ENCODE results near the gene OTOA.
"Not testable (repeated sequence)": the region's sequence is repeated elsewhere in the genome, so short reads cannot be mapped to it uniquely, and the experiment has no call there.

OTOA gene

DNA sequence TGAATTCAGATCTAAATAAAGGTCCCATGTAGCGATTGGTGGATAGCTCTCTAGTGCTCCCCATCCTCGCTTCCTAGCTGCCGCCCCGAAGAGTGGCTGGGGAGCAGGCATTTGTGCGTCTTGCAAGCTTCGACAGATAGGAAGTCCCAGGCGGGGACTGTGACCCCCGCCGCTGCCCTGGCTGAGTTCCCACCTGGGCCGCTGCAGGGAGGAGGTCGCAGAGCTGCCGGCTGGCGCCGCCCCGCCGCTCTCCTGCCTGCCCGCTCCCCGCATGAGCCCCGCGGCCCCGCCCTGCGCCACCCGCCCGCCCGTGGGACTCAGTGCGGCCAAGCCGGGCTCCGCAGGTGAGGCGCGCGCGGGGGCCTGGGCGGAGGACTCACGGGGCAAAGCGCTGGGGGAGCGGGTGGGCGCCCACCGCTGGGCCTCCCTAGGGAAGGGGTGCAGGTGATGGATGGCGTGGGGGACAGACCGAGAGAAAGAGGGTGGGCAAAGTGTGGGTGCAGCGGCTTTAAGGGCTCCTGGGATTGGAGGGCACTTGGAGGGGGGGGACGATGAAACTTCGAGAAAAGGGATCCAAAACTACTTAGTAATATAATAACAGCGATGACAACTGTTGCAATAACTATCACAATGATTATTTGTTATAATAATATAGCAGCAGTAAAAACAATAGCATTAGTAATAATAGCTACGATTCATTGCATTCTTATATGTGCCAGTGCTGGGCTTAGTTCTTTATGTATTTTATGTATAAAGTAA is at the start of gene OTOA:
Gene OTOA, plus strand, starts transcription at position 80 of the 759 bp plus-strand sequence. CDS start 14,547 bp downstream, outside the sequence.
- no peak for DNase-seq

DNA sequence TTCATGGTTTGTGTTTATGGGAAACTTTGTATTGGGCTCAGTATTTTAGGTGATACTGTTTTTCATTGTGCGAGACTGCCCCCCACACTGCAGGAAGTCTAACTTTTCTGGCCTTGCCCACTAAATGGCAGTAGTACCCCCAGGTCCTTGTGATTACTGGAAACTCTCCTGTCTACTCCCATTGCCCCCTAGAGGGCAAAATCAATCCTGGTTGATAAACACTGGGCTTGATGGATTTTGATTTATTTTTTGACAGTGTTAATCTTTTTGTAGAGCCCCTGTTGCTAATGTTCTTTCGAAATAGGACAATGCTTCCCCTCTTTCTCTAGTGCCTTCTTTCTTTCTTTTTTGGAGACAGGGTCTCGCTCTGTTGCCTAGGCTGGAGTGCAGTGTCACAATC is 48.9 kb upstream of the OTOA start:
- DNase-seq = no peak

DNA sequence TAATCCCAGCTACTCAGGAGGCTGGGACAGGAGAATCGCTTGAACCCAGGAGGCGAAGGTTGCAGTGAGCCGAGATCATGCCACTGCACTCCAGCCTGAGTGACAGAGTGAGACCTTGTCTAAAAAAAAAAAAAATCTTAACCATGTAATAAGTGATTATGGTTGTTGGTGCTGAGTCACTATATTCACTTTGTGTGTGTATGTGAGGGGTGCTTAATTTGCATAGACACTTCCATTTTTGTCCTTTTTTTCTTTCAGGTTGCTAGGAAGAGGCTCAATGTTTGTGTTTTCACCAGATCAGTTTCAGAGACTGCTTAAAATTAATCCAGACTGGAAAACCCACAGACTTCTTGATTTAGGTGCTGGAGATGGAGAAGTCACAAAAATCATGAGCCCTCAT is 46.2 kb upstream of the OTOA start:
- no peak for DNase-seq

DNA sequence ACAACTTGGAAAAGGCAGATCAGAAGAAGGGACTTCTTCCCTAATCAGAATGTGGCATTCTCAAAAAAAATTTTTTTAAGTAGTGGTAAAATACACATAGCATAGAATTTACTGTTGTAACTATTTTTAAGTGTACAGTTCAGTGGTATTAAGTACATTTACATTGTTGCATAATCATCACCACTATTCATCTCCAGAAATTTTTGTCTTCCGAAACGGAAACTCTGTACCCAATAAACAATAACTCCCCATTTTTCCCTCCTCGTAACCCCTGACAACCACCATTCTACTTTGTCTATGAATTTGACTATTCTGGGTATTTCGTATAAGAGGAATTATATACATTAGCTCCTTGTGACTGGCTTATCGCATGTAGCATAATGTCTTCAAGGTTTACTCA is 45.5 kb upstream of the OTOA start:
- DNase-seq = no peak

DNA sequence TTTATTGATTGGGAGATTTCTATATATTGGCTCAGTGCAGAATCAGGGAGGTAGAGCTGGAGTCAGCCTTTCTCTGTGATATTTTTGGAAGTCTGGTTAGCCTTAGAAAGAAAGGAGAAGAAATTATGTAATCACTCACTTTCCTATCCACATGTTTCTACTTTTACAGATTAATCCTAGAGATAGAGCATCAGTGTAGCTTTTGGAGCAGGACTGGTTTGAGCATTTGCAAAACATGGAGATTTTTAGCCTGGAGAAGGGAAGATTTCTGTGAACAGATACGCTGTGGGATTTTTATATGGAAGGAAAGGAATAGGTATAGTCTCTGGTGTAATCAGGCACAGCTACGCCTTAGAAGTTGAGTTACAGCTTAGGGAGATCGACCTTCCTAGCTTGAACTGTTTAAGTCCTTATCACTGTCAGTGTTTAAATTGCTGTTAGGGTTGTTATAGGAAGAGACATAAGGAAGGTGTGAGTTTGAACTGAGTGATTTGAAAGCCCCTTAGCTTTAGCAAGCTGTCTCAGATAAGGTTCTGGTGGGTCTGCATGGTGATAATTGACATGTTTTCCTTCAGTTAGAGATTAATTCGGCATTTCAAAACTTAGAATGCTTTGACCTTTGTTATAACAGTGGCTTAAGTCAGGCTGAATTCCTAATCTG is 43.9 kb upstream of the OTOA start:
- DNase-seq = no peak

DNA sequence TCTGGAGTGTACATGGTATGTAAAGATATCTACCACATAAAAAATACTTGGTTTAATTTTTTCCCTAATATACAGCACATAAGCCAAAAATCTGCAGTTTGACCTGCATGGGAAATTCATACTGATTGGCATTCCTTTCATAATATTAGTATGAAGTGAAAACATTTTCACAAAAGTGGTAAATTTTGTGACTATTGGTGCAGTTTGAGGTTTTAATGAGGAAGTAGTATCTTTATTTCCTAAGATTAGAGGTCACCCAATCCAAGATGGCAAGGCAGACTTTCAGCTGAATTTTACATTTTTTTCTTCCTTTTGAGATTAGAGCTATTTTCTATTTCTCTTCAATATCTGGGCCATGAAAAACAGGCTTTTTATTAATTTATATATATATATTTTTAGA is 43.2 kb upstream of the OTOA start:
- no peak for DNase-seq

DNA sequence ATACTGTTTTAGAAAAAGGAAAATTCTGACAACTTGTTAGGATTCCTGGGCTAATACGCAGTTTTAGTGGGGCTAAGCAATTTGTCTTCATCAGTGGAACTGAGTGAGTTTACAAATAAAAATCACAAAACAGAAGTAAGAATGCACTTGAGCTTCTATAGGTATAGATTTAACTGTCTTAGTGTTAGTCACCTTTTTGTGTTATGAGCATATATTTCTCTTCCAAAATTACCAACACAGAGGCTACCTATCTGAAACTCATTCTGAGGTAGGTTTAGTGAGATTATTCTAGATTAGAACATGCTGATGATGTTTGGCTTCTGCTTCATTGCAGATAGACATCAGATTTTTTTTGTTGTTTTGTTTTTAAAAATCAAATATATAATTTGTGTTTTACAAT is 41.2 kb upstream of the OTOA start:
- no peak for DNase-seq

DNA sequence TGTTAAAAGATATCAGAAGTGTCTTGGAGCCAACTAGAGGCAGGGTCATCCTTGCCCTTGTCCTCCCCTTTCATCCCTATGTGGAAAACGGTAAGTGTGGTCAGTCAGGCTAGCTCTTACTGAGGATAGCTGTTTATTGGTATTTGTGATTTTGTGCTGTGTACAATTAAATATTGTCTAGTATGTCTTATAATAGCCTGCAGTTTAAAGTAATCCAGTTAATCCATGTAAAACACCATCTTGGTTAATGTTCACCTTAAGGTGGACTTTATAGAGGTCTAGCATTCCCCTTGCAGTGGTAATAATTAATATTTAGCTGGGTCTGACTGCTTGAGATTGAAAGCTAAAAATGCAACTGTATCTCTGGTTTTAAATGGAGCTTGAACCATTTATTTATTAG is 38.7 kb upstream of the OTOA start:
- DNase-seq = no peak

DNA sequence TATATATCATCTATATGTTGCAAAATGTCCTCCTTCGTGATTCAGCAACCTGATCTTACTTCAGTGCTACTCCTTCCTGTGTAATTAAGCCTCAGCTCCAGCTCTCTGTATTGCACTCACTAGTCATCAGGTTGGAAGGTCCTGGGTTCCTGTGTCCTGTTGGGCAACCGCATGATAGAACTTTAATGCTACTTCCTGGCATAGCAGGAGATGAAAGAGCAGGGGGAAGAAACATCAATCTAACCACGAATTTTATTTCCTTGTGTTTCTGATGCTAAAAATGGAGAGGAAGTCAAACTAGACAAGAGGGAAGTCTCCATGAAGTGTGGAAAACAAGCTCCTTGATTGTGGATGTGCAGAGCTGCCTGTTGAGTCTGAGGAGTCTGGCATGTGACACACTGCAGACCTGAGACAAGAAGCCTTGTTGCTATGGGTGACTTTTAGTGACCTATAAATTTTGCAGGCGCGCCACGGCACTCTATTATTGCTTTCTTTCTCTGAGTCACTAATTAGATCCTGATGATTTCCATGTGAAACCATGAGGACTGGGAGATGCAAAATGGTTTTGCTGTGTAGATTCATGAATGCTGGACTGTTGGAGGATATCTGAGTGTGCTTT is 37.0 kb upstream of the OTOA start:
- peak; percentile 62 for DNase-seq

DNA sequence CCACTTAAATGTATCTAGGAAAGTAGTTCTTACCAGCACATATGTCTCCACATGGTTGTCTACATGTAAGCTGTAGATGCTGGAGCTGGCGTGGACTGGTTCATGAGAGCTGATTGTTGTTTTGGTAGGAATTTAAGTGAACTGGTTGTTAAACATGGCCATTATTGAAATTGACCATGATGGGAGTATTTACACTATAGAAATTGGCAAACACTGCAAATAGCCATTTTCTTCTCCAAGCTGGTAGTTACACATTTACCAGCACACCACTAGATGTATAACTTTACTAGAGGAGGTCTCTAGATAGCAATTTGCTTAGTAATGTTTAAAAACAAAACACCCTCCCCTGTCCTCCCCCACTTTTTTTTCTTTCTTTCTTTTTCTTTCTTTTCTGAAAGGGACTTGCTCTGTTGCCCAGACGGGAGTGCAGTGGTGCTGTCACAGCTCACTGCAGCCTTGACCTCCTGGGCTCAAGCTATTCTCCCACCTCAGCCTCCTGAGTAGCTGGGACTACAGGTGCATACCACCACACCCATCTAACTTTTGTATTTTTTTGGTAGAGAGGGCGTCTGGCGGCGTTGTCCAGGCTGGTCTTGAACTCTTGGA is 35.5 kb upstream of the OTOA start:
- DNase-seq = no peak

DNA sequence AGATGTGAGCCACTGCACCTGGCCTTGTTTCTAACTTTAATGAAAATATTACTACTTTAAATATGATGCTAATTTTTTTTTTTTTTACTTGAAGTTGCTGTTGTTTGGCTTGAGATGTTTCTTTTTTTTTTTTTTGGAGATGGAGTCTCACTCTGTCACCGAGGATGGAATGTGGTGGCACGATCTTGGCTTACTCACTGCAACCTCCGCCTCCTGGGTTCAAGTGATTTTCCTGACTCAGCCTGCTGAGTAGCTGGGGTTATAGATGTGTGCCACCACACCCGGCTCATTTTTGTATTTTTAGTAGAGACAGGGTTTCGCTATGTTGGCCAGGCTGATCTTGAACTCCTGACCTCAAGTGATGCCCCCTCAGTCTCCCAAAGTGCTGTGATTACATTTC is 35.0 kb upstream of the OTOA start:
- DNase-seq = no peak

DNA sequence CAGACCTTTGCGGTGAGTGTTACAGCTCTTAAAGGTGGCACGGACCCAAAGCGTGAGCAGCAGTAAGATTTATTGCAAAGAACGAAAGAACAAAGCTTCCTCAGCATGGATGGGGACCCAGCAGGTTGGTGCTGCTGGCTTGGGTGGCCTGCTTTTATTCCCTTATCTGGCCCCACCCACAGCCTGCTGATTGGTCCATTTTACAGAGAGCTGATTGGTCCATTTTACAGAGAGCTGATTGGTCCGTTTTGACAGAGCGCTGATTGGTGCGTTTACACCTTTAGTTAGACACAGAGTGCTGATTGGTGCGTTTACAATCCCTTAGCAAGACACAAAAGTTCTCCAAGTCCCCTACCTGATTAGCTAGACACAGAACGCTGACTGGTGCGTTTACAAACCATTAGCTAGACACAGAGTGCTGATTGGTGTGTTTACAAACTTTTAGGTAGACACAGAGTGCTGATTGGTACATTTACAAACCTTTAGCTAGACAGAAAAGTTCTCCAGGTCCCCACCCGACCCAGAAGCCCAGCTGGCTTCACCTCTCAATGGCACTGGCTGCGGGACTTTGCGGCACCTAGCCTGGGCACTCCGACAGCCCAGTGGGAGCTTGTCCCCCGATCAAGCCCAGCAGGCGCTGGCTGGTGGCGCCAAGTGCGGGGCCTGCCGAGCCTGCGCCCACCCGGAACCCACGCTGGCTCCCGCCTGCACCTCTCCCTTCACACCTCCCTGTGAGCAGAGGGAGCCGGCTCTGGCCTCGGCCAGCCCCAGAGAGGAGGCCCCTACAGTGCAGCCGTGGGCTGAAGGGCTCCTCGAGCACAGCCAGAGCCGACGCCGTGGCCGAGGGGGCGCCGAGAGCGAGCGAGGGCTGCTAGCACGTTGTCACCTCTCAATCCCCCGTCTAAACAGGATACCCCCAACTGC is 33.9 kb upstream of the OTOA start:
- not testable (repeated sequence) for DNase-seq

DNA sequence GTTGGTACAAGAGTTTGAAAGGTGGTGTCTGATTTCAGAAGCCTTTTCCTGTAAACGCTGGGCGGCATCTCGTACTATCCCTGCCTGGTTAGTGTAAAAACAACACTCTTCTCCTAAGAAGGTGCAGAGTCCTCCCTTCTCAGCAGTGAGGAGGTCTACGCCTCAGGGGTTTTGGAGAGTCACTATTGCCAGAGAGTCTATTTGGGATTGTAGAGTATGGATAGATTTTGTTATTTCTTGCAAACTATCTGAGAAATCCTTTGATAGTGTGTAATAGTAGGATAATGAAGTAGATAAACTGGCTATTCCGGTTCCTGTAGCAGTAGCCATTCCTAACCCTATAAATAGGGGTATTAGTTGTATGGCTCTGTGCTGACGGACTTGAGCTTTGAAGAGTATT is 32.9 kb upstream of the OTOA start:
- not testable (repeated sequence) for DNase-seq

DNA sequence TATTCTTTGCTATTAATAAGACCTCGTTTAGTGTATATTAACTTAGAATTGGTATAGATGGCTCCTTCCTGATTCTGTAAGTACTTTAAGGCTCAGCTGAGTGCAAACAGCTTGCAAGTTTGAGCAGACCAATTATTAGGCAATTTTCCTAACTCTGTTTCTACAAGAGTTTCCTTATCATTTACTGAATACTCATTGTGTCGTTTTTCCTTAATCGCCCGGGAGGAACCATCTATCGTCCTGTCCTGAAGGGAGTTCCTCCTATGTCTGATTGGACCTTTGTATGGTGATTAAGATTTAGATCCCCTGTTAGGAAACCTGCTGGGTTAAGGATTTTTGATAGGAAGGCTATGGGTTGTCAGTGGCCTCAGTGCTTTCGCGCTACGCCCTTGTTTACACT is 32.4 kb upstream of the OTOA start:
- DNase-seq = not testable (repeated sequence)

DNA sequence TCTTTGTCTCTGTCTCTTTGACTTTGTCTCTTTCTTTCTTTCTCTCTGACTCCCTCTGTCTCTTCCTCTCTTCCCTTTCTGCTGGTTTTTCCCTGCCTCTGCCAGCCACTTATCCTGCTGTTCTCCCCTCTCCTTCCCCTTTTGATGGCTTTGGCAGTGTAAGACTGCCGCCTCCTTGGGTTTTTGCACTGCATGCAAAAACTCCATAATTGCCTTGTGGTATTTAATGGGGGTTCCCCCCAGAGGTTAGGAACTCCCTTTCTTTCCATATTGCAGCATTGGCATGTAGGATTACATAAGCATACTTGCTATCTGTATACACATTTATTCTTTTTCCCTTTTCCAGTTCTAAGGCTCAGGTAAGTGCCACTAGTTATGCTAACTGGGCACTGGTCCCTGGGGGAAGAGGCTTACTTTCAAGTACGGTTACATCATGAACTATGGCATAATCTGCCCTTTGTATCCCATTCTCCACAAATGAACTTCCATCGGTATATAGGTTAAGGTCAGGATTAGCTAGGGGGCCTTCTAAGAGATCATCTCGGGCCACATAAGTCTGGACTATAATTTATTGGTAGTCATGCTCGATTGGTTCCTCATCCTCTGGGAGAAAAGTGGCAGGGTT is 31.7 kb upstream of the OTOA start:
- not testable (repeated sequence) for DNase-seq

DNA sequence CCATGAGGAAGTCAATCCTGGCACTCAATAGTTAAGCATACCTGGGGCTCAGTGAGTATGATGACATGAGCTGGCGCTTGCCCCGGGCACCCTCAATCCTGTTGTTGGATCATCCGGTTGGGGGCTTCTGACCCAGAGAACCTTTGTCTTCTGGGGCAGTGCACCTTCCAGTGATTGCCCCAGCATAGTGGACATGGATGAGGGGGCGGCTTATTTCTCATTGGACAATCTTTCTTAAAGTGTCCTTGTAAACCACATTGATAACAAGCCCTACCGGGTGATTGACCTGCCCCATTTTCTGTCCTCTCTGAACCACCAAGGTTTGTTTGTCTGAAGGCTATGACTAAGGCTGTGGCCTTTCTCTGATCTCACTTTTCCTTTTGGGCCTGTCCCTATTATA is 29.6 kb upstream of the OTOA start:
- DNase-seq = no peak

DNA sequence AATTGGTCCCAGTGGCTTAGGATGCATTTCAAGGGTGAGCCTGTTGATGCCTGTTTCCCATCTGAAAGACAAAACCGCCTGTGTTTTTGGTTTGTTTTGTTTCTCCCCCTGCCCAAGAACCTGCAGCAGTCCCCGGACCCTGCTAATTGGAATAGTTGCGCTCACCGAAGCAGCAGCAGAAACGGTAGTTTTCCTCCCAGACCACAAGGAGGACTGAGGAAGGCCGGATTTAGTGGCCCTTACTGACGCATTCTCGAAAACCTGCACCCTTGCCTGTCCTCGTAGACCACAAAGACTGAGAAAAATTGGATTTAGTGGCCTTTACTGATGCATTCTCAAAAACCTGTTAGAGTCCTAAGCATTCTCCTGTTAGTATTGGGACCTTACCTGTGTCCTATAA is 28.1 kb upstream of the OTOA start:
- not testable (repeated sequence) for DNase-seq

DNA sequence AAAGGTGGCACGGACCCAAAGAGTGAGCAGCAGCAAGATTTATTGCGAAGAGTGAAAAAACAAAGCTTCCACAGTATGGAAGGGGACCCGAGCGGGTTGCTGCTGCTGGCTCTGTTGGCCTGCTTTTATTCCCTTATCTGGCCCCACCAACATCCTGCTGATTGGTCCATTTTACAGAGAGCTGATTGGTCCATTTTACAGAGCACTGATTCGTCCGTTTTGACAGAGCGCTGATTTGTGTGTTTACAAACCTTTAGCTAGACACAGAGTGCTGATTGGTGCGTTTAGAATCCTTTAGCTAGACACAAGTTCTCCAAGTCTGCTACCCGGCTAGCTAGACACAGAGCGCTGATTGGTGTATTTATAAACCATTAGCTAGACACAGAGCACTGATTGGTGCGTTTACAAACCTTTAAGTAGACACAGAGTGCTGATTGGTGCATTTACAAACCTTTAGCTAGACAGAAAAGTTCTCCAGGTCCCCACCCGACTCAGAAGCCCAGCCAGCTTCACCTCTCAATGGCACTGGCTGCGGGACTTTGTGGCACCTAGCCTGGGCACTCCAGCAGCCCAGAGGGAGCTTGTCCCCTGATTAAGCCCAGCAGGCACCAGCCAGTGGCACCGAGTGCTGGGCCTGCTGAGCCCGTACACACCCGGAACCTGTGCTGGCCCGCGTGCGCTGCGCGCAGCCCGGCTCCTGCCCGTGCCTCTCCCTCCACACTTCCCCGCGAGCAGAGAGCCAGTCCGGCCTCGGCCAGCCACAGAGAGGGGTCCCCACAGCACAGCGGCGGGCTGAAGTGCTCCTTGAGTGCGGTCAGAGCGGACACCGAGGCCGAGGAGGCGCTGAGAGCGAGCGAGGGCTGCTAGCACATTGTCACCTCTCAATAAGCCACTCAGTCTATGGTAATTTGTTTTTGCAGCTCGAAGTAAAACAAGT is 26.5 kb upstream of the OTOA start:
- no peak for DNase-seq

DNA sequence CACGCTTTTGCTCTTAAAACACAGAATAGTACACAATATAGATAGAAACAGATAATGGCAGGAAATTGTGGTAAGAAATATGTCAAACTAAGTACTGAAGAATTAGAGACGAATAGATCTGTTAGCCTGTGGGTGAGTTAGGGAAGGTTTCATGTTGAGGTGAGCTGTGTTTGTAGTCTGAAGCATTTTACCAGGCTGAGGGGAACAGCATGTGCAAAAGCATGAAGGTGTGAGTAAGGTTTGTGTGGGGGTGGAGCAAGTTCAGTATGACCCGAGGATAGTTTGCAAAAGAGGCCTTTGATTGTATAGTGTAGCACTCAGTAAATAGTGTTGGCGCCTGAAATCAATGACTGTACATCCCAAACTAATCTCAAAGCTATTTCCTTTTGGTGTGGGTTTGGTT is 25.2 kb upstream of the OTOA start:
- peak; percentile 59 for DNase-seq

DNA sequence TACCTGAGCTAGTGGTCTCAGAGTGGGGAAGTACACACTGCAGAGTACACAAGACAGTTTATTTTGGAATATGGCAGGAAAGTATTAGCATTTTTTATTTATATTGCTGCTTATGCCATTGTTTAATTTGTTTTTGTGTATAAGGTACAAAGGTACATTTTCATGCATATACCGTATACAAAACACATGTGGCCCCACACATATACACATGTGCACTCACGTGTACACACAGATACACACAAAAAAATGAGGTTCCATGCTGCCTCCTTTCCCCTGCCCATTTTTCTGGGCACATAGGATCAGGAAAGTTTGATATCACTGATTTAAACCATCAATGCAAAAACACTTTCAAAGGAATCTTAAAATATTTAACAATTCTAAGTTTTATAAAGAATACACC is 24.3 kb upstream of the OTOA start:
- DNase-seq = no peak

DNA sequence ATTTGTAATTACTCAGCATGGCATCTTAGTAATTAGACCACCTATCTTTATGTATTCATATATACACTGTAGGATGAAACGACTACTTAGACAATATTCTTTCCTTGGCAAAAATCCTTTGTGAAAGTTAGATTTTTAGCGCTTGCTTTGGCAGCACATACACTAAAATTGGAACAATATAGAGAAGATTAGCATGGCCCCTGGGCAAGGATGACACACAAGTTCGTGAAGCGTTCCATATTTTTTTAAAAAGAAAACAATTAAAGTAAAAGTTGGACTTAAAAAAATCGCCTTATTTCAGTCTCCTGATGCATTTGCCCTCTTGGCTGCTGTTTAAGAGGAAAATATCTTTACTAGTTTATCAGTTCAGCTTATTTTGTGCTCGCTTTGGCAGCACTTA is 21.9 kb upstream of the OTOA start:
- DNase-seq = no peak
